ENCODE measurements around the gene PEAK1.

DNA sequence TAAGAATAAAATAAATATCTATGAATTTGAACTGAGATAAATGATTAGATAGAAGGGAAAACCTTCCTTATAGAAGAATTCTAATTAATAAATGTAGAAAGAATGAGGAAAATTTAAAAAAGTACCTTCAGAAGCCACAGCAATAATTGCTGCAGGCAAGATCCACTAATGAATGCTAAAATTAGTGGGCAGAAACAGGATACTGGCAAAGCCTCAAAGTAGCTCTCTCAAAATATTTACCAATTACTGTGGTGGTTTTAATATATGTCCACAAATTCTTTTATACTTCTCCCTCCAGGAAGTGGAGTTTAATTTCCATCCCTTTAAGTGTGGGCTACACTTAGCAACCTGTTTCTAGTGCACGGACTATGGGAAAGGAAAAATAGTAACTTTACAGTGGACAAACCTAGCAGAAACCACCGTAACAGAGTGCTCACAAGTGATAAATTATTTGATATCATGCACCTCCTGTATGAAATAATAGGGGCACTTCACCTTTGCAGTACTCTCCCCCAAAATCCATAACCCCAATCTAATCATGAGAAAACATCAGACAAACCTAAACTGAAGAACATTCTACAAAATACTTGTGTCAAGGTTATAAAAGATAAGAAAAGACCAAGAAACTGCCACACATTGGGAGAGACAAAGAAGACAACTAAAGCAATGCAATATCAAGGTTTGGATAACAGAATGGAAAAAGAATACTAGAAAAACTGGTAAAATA lies 6.8 kb downstream of the PEAK1 start:
- TF ChIP-seq, protein P1, sequence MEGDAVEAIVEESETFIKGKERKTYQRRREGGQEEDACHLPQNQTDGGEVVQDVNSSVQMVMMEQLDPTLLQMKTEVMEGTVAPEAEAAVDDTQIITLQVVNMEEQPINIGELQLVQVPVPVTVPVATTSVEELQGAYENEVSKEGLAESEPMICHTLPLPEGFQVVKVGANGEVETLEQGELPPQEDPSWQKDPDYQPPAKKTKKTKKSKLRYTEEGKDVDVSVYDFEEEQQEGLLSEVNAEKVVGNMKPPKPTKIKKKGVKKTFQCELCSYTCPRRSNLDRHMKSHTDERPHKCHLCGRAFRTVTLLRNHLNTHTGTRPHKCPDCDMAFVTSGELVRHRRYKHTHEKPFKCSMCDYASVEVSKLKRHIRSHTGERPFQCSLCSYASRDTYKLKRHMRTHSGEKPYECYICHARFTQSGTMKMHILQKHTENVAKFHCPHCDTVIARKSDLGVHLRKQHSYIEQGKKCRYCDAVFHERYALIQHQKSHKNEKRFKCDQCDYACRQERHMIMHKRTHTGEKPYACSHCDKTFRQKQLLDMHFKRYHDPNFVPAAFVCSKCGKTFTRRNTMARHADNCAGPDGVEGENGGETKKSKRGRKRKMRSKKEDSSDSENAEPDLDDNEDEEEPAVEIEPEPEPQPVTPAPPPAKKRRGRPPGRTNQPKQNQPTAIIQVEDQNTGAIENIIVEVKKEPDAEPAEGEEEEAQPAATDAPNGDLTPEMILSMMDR (conservative IDR thresholded peaks at IDR 0.05; ENCODE audit: low read depth, low read length): no peak
- TF ChIP-seq EZH2 (IDR thresholded peaks at IDR 0.05; ENCODE audit: low read length, unreplicated experiment) (no peak), EZH2phosphoT487 (IDR thresholded peaks at IDR 0.05; ENCODE audit: borderline replicate concordance, low read length) (no peak)

Data from PC-3 (cell line).